HG03460 (cell line): Measurements from ENCODE around the gene PHF23.

Experiments
- ATAC-seq: cut with Tn5 transposase; IDR thresholded peaks from one replicate; pipeline ENCODE4 v1.9.1; 2021; ENCODE audit not compliant: unreplicated experiment

The PHF23 gene

GRCh38 chr17:7238420-7239090 lies 702 bp downstream of the PHF23 start:
- ATAC-seq: no peak

GRCh38 chr17:7237761-7238419 lies 1.4 kb downstream of the PHF23 start:
- ATAC-seq: no peak

DNA sequence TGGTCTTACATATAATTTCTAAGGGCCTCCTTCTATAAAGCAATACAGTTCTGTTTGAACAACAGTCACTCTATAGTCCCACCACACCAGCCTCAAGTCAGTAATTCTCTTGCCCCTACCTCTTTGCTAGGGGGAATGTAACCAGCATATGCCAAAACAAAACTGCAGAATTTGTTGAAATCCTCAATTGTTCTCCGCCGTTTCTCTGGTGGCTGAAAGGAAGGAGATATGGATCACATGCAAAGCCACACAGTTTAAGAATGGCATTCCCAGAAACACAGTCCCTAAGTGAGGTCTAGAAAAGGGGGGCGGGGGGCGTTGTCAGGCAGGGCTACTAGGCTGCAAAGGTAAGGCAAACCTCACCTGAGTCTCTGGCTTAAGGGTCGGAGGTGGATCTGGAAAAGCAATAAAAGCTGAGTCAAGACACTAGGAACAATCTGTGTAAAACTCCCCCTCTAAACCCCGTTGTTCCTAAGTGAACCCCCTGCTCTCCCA lies 1.9 kb downstream of the PHF23 start:
- no peak for ATAC-seq

- no peak for ATAC-seq
These were observed 2.4 kb downstream of the PHF23 start for GRCh38 chr17:7236808-7237207.

GRCh38 chr17:7235693-7236665 lies 3.3 kb downstream of the PHF23 start:
- no peak for ATAC-seq

GRCh38 chr17:7234083-7234951 lies 4.9 kb downstream of the PHF23 start, which contains the start of gene DVL2:
TSS of gene DVL2 (minus strand) at chr17:7234517. CDS start at chr17:7234262, 255 bp downstream.
- ATAC-seq: peak; percentile 46

DNA sequence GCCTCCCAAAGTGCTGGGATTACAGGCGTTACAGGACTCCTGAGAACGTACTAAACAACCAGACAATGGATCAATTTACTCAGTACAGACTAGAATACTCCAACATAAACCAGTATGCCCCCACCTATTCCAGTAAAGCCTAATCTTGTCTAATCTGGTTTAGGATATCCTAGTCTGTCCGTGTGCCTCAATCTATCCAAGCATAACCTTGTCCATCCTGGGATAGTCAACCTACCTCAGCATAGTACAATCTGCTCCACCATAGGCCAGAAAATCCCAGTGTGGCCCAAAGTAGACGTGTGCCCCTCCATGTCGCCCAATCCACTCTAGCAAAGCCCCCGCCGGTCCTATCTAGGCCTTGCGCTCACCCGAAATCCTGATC lies 5.6 kb downstream of the PHF23 start:
- no peak for ATAC-seq

GRCh38 chr17:7232114-7232513 lies 7.1 kb downstream of the PHF23 start:
- ATAC-seq: no peak

DNA sequence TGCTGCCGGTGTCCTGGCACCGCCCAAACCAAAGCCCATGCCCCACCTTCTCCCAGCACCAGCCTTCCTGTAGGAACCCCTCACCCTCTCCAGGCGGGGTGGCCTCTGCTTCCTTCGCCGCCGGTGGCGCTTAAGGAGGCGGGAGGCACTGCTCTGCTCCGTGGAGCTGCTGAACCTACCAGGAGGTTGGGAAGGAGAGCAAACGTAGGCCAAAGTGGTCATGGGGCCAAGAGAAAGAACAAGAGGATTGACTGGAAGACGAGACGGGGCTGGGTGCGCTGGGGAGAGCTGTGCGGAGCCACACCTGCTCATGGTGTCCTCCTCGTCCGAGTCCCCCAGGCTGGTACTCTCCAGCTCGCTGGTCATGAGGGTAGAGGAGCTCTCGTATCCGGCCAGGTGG lies 9.8 kb downstream of the PHF23 start:
- ATAC-seq: no peak

DNA sequence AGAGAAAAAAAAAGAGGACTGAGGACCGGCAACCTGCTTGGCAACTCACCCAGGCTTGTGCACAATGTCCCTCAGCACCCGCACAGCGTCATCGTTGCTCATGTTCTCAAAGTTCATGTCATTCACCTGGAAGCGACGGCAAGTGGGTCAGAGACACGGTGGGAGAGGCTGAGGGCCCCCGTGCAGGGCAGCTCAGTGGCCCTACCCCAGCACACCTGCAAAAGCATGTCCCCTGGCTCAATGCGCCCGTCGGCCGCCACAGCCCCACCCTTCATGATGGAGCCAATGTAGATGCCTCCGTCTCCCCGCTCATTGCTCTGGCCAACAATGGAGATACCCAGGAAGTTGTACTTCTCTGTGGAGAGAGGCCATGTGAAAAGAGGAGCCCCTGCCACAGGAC lies 10.3 kb downstream of the PHF23 start:
- no peak for ATAC-seq

DNA sequence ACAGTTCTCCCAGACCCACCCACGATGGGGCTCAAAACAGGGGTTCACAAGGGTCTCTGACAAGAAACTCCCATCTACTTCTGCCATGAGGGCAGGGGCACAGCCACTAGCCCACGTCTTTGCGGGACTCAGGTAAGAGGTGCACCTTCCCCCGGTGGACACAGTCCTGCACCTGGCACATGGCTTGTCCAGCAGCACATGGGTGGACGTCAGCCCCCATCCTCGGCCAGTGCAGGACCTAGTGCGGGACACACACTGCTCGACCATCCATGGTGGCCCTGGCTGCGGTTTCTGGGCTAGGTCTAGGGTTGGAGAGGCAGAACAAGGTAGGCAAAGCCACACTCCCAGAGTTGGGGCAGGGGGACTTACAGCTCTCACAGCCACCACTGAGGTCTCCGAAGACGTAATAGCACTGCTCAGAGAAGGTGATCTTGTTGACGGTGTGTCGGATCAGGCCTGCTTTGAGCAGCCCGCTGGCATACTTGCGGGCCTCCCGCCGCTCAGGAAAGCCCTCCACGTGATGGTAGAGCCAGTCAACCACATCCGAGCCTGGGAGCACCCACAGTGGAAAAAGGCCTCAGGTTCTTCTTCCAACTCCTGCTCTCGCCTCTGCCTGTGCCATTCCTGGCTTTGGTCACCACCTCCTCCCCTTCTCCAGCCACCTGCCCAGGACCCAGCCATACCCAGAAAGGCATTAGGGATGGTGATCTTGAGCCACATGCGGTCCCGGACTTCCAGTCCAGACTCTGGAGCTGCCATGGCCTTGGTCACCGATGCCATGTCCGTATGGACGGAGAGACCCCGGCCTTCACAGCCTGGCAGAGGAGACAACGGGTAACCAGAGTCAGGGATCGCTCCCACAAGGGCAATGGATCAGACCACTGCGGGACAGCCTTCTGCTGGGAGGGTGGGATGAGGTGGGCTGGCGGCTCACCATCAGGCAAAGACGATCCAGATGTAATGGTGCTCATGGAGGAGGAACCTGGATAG lies 12.2 kb downstream of the PHF23 start:
- no peak for ATAC-seq

DNA sequence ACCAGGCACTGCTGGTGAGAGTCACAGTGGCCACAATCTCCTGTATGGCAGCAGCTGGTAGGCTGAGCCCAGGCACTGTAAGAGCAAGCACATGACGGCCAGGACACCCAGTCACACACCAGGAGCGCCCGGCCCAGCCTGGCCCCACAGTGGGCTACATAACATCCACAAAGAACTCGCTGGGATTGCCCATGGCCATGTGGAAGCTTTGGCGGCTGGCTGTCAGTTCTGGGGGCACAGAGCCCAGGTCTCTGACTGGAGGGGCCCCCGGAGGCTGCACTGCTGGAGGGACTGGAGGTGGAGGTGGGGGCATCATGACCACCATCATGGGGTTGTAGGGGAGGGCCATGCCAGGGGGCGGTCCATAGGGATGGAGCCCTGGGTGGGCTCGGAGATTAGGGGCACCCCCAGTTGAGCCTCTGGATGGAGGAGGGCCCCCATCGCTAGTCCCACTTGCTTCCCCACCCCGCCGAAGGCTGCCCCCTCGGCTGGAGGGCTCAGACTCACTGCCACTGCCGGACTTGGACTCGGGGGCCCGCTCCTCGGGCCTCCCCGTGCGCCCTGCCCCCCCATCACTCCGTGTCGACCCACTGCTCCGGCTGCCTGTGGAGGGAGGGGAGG lies 13.4 kb downstream of the PHF23 start:
- no peak for ATAC-seq

- no peak for ATAC-seq
These were observed 14.6 kb downstream of the PHF23 start for GRCh38 chr17:7224661-7225111.

- ATAC-seq: no peak
These were observed 15.1 kb downstream of the PHF23 start for GRCh38 chr17:7224110-7224509.

DNA sequence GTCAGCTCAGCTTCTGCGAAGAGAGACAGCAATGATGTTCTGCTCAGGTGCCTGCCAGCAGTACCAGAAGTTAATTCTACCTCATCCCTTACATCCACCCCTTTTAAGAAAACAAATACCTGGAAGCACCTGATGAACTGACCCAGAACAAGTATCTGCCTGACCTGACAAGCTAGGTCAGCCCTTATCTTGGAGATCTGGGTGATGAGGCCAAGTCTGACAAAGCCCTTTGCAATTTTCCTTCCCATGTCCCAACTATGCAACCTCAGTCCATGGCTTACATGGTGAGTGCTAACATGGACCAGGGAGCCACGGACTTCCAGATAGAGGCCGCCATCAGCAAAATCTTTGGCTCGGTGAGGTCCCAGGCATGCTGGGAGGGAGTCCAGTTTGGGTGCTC lies 15.9 kb downstream of the PHF23 start:
- ATAC-seq: no peak

- ATAC-seq: no peak
These were observed 16.3 kb downstream of the PHF23 start for GRCh38 chr17:7222972-7223292.

- ATAC-seq: no peak
These were observed 16.9 kb downstream of the PHF23 start for GRCh38 chr17:7222093-7222971.
